SH-SY5Y (cell line): ENCODE measurements around the gene CSRP2.

Experiments
- GATA2 ChIP-seq: IDR thresholded peaks from 2 replicates; pipeline ENCODE4 v1.6.1; 2011; ENCODE audit warnings: mild to moderate bottlenecking, low read depth, low read length
- GATA3 ChIP-seq: IDR thresholded peaks from 2 replicates; pipeline ENCODE4 v1.6.1; 2011; ENCODE audit warnings: low read depth, mild to moderate bottlenecking, low read length, moderate library complexity

Gene CSRP2

GRCh38 chr12:76879710-76880518, 1.1 kb upstream of the CSRP2 start:
- no peak for TF ChIP-seq GATA3
- TF ChIP-seq GATA2 = no peak

GRCh38 chr12:76878099-76878898, 520 bp downstream of the CSRP2 start:
- no peak for TF ChIP-seq GATA3
- no peak for TF ChIP-seq GATA2

- no peak for TF ChIP-seq GATA2
- TF ChIP-seq GATA3 = no peak
Observed at GRCh38 chr12:76876696-76877229, 2.1 kb downstream of the CSRP2 start.

GRCh38 chr12:76874491-76875190, 4.2 kb downstream of the CSRP2 start:
- TF ChIP-seq GATA3 (no peak), GATA2 (no peak)

- TF ChIP-seq GATA2 (no peak), GATA3 (no peak)
Observed at GRCh38 chr12:76874027-76874426, 4.8 kb downstream of the CSRP2 start.

- TF ChIP-seq GATA2 (no peak), GATA3 (no peak)
Observed at GRCh38 chr12:76872415-76872814, 6.4 kb downstream of the CSRP2 start.

GRCh38 chr12:76871742-76872141, 7.1 kb downstream of the CSRP2 start:
- TF ChIP-seq GATA2 (no peak), GATA3 (no peak)

GRCh38 chr12:76871082-76871481, 7.7 kb downstream of the CSRP2 start:
- no peak for TF ChIP-seq GATA2
- TF ChIP-seq GATA3 = no peak

- TF ChIP-seq GATA2 (no peak), GATA3 (no peak)
Observed at GRCh38 chr12:76866726-76867125, 12.1 kb downstream of the CSRP2 start.

- TF ChIP-seq GATA2 = no peak
- no peak for TF ChIP-seq GATA3
Observed at GRCh38 chr12:76866151-76866567, 12.7 kb downstream of the CSRP2 start.

- no peak for TF ChIP-seq GATA2
- TF ChIP-seq GATA3 = no peak
Observed at GRCh38 chr12:76864791-76865400, 13.9 kb downstream of the CSRP2 start.

- no peak for TF ChIP-seq GATA3
- TF ChIP-seq GATA2 = no peak
Observed at GRCh38 chr12:76863837-76864236, 15.0 kb downstream of the CSRP2 start.

- TF ChIP-seq GATA2 = no peak
- TF ChIP-seq GATA3 = no peak
Observed at GRCh38 chr12:76863005-76863670, 15.7 kb downstream of the CSRP2 start.

- TF ChIP-seq GATA3 = no peak
- TF ChIP-seq GATA2 = no peak
Observed at GRCh38 chr12:76860256-76860655, 18.6 kb downstream of the CSRP2 start.
